Fibroblast of skin of abdomen (primary cell): ENCODE data around the gene DEFB128. TPM values are rescaled to one million over a fixed set of nuclear protein-coding genes. Genes with fewer than 3 reads are reported as not detected.
"Not testable (repeated sequence)": the region's sequence is repeated elsewhere in the genome, so short reads cannot be mapped to it uniquely, and the experiment has no call there.

Experiments used
- DNase-seq: peaks from one replicate; pipeline ENCODE4 v3.0.0-alpha.2; 2013
- polyA plus RNA-seq, 2 experiments: library from polyadenylated mRNA; unstranded; fragments of 120-200 nt; gene quantifications; one replicate each; pipeline ENCODE4 v1.2.1, GENCODE V29; 2013; ENCODE audit not compliant: insufficient read length in 2 of 2

Gene DEFB128
- not detected for polyA plus RNA-seq (2013, experiment 1 of 2; ENCODE audit: insufficient read length)
- not detected for polyA plus RNA-seq (2013, experiment 2 of 2; ENCODE audit: insufficient read length)

DNA sequence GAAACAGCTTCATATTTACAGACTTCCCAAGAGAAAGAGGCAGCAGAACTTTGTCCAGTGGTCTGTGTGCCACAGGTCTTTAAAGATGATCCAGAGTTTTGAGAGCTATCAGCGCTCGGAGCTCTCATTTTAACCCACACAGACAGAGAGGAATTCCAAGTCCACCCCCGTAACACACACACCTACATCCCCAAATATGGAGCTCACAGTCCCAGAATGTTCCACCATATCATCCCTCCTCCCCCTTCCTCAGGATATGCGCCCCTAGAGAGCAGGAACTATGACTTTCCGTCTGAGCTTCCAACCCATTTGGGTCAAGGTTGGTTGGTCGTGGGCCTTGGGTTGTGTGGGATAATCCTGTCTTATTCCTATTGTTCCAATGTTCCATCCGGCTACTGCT is at the start of gene DEFB128:
TSS of gene DEFB128 (minus strand) at position 101 of the 400 bp plus-strand sequence. CDS start at position 13, 88 bp downstream.
- DNase-seq, result no peak

DNA sequence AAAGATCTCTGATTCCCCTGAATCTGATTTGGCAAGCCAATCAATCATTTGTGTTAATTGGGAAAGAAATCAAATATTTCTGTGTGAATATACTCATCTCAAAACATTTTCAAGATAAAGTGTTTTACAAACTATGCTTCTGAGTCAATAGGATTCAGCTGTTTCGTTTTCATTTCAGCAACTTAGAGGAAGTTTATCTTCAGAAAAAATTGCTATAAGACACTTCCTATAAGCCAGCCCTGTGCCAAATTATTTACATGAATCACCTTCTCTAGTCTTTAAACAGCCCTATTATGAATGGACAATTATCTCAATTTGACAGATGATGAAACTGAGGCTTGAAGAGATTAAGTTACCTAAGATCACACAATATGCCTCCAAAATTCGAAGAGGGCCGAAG is 48.4 kb upstream of the DEFB128 start:
- no peak for DNase-seq

DNA sequence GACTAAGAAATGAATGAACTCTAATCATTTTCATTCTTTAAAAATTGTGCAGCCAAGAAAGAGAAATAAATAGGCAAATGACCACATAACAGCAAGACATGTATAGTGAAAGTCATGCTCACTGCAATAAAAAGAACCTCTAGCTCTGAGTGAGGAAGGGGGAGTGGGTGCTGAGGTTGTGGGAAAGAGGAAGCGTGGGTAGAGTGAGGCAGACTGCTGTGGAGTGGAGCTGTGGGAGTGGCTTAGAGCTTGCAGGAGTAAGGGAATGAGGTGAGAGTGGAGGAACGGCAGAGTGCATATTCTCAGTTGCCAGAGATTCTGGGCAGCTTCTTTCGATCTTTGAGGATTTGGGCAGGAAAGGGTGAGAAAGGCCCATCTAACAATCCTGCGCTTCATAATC is 48.0 kb upstream of the DEFB128 start:
- no peak for DNase-seq

DNA sequence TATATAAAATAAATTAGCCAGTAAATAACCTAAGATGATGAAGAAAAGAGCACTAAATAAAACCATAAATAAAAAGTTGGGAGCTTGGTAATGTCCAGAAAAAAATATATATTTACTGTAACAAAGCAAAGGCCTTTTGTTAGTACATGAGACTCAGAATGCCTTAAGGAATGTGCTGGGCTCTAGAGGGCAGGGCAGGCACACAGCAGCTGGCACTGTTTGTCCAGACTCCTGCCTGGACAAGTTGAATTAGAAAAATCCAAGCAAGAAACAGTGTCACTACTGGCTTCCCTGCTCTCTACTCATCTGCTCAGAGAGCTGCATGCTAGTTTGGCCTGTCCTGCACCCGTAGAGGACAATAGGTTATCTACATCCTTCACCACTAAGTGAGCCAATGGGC is 46.4 kb upstream of the DEFB128 start:
- no peak for DNase-seq

GRCh38 chr20:227439-228105 is 38.1 kb upstream of the DEFB128 start:
- DNase-seq, result no peak

- DNase-seq, result no peak
Measured at GRCh38 chr20:226958-227357, 37.4 kb upstream of the DEFB128 start, which contains the start of gene DEFB129. DEFB129 (plus strand) TSS chr20:227258; CDS start chr20:227289, 31 bp downstream.

DNA sequence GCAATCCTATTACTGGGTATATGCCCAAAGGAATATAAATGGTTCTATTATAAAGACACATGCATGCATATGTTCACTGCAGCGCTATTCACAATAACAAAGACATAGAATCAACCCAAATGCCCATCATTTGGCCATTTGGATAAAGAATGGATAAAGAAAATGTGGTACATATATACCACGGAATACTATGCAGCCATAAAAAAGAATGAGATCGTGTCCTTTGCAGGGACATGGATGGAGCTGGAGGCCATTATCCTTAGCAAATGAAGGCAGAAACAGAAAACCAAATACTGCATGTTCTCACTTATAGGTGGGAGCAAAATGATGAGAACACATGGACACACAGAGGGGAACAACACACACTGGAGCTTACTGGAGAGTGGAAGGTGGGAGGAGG is 36.4 kb upstream of the DEFB128 start:
- DNase-seq, result not testable (repeated sequence)

DNA sequence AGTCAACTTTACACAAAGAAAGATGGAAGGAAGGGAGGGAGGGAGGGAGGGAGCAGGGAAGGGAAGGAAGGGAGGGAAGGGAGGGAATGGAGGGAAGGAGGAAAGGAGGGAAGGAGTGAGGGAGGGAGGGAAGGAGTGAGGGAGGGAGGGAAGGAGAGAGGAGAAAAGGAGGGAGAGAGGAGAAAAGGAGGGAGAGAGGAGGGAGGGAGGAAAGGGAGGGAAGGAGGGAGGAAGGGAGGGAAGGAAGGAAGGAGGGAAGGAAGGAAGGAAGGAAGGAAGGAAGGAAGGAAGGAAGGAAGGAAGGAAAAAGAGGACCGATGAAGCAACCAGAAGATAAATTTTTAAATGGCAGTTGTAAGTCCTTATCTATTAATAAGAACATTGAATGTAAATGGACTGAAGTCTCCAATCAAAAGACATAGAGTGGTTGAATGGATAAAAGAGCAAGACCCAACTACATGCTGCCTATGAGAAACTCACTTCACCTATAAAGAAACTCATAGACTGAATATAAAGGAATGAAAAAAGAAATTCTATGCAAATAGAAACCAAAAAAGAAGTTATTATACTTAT is 31.8 kb upstream of the DEFB128 start:
- DNase-seq, result no peak

- DNase-seq, result no peak
Measured at GRCh38 chr20:219290-220115, 30.0 kb upstream of the DEFB128 start.

DNA sequence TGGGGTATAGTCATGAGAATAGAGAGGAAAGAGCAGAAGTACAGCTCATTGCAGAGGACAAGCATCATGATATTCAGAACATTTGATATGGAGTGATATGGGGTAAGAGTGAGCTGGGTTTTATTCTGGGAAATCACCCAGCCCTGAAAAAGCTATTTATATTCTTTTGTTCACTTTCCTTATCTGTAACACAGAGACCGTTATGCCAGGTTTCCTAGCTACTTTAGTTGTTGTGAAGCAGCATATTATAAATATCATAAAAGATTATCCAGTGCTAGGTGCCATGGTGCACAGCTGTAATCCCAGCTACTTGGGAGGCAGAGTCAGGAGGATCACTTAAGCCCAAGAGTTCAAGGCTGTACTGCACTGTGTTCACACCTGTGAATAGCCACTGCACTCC is 27.8 kb upstream of the DEFB128 start:
- DNase-seq, result no peak

GRCh38 chr20:215796-216195 is 26.3 kb upstream of the DEFB128 start:
- DNase-seq, result no peak

DNA sequence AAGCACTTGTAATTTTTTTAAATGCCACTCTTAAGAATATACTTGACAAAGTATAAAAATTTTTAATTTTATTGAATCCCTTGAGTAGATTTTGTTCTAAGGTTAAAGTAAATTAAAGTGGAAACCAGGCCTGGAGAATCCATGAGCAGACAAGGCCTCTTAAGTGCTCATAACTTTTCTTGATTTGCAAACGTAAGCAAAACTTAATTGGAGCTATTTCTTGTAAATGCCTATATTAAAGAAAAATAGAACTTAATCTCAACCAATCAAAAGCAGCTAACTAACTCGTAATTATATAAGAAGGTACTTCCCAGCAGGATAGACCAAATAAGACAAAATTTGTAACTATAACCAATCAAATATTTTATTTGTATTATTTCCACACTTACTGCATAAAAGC is 24.9 kb upstream of the DEFB128 start:
- DNase-seq, result no peak

GRCh38 chr20:210809-211502 is 21.4 kb upstream of the DEFB128 start:
- no peak for DNase-seq

DNA sequence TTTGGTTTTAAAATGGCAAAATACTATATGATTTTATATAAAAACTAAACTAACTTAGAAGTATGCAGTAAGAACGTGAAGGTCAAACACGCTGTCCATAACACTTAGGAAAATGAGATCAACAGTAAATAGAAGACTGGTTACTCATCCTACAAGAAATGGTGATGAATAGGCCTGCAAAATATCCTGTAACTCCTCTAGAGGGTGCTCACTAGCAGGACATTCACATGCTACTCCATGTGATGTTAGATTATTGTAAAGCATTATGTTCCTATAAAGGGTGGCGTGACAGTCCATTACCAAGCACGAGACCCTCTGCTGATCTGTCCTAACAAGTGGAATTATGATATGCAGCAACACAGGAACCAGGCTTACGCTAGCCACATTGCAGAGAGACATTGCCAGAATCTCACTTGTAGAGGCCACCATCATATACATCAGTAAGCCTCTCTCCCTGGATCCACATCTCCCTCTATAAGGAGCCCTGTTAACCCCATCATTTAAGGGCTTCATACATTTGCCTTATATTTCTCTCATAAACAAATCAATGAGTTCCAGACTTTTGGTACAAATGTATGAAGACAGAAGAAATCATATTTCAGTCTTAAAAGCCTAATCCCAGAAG is 19.5 kb upstream of the DEFB128 start:
- peak; percentile 64 for DNase-seq

GRCh38 chr20:203630-204029 is 14.1 kb upstream of the DEFB128 start:
- not testable (repeated sequence) for DNase-seq

- DNase-seq, result no peak
Measured at GRCh38 chr20:199996-200395, 10.5 kb upstream of the DEFB128 start.

DNA sequence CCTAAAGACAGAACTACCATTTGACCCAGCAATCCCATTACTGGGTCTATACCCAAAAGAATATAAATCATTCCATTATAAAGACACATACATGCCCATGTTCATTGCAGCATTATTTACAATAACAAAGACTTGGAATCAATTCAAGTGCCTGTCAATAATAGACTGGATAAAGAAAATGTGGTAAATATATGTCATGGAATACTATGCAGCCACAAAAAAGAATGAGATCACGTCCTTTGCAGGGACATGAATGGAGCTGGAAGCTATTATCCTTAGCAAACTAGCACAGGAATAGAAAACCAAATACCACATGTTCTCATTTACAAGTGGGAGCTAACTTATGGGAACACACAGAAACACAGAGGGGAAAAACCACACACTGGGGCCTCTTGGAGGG is 8.7 kb upstream of the DEFB128 start:
- DNase-seq, result no peak

DNA sequence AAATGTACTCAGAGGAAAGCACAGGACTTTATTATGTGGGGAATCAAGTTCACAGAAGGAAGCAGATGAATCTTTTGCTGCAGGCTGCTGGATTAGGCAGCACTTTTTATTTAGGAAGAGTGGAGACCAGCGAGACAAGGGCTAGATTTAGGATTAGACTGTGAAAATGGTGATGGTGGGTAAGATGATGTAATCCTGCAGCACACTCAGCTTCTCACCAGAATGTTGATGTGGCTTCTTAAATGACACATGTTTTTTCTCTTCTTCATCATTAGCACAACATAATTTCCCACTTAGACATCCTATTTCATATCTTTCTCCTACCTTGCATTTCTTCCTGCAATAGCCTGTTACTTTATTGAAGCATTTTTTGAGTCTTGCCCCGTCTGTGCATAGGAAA is 1.8 kb downstream of the DEFB128 start:
- no peak for DNase-seq

GRCh38 chr20:184288-184687 is 5.2 kb downstream of the DEFB128 start:
- DNase-seq, result no peak

DNA sequence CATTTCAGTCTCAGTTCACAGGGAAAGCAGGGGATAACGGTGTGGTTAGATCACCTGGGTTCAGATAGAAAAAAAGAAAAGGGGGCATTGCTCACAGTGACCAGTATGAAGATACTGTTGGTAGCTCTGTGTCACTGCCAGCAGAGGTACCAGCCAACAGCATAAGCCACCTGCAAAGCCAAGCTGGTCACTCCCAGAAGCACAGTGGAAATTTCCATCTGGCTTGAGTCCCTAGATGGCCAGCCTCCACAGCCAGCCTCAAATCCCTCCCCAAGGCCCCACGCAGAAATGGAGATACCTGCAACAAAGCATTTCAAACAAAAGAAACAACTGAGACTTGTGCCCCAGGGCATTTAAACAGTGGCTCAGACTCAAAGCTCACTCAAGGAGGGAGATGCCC is 20.6 kb downstream of the DEFB128 start:
- no peak for DNase-seq

- DNase-seq, result no peak
Measured at GRCh38 chr20:164618-165017, 24.9 kb downstream of the DEFB128 start.

DNA sequence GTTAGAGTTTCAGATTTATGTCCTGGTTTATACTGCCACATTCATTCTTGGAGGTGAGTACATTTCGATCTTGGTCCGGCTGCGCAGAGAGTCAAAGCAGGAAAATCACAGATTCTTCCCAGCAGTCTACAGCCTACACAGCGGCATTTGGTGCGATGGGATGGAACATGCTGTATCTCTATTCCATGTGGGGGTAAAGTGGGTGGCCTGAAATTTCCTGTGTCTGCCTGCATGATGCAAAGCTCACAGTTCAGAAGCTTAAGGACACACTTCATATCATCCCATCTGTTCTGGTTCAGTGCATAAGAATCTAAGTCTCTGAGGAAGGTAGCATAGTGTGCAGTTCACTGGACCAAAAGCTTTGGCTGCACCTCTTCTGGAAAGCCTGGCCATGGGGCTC is 32.4 kb downstream of the DEFB128 start, which contains the start of gene DEFB127:
TSS of gene DEFB127 (plus strand) at position 301 of the 400 bp plus-strand sequence. CDS start at position 392, 91 bp downstream.
- no peak for DNase-seq
